Erythroblast (primary cell): ENCODE results near the gene TIMELESS.
"Not testable (repeated sequence)": the region's sequence is repeated elsewhere in the genome, so short reads cannot be mapped to it uniquely, and the experiment has no call there.

Experiments
- DNase-seq, 2 experiments: peaks; one replicate each; lab custom pipeline; 2025; lab: John Stamatoyannopoulos, UW
- GATA1 ChIP-seq: IDR thresholded peaks from 2 replicates; pipeline ENCODE4 v1.6.1; 2011; ENCODE audit warnings: low read depth, mild to moderate bottlenecking, control low read depth, low read length, moderate library complexity
- POLR2A ChIP-seq: IDR thresholded peaks from 2 replicates; pipeline ENCODE4 v1.6.1; 2011; ENCODE audit warnings: mild to moderate bottlenecking, low read length

Gene TIMELESS

GRCh38 chr12:56476972-56477432 is 27.8 kb upstream of the TIMELESS start:
- no peak for DNase-seq
- TF ChIP-seq GATA1 (no peak), POLR2A (no peak)

DNA sequence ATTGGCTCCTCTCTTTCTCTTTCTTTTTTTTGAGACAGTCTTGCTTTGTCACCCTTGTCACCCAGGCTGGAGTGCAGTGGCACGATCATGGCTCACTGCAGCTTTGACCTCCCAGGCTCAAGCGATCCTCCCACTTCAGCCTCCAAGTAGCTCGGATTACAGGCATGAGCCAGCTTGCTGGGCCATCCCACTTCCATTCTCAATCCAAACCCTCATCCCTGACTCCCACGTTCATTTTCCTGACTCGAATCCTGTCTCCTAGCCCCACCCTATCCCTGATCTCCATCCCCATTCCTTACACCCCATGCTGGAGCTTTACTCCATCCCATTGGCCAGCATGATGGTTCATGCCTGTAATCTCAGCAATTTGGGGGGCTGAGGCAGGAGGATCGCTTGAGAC is 26.9 kb upstream of the TIMELESS start:
- no peak for TF ChIP-seq POLR2A
- TF ChIP-seq GATA1, result no peak
- no peak for DNase-seq

DNA sequence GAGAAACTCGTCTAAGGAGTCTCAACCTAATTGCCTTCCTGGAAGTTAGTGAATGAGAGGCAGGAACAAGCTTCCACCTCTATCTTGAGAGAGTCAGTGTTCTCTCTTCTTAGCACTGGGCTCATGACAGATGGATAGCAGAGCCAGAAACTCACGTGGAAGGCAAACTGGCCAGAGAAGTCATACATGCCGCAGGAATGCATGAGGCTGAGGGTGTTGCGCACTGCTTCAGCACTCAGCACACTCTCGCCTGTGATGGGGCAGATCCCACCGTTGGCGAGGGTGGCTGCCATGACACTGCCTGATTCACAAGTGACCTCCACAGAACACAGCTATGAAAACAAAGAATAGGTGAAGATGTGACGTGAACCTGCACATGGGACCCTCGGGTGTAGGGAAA is 25.2 kb upstream of the TIMELESS start:
- DNase-seq, result no peak
- TF ChIP-seq POLR2A (no peak), GATA1 (no peak)

GRCh38 chr12:56469007-56469930 is 20.0 kb upstream of the TIMELESS start:
- DNase-seq, result peak; percentile 46 to 63
- no peak for TF ChIP-seq GATA1
- TF ChIP-seq POLR2A, result peak; percentile 14

GRCh38 chr12:56468216-56469006 is 19.2 kb upstream of the TIMELESS start, which contains the start of gene SPRYD4:
TSS of gene SPRYD4 (plus strand) at chr12:56468578. CDS start at chr12:56468592, 14 bp downstream.
- TF ChIP-seq GATA1, result no peak
- TF ChIP-seq POLR2A, result peak; percentile 95
- peak; percentile 97 to 98 for DNase-seq

GRCh38 chr12:56462565-56462964 is 13.3 kb upstream of the TIMELESS start:
- TF ChIP-seq POLR2A, result no peak
- TF ChIP-seq GATA1, result no peak
- DNase-seq, result no peak

DNA sequence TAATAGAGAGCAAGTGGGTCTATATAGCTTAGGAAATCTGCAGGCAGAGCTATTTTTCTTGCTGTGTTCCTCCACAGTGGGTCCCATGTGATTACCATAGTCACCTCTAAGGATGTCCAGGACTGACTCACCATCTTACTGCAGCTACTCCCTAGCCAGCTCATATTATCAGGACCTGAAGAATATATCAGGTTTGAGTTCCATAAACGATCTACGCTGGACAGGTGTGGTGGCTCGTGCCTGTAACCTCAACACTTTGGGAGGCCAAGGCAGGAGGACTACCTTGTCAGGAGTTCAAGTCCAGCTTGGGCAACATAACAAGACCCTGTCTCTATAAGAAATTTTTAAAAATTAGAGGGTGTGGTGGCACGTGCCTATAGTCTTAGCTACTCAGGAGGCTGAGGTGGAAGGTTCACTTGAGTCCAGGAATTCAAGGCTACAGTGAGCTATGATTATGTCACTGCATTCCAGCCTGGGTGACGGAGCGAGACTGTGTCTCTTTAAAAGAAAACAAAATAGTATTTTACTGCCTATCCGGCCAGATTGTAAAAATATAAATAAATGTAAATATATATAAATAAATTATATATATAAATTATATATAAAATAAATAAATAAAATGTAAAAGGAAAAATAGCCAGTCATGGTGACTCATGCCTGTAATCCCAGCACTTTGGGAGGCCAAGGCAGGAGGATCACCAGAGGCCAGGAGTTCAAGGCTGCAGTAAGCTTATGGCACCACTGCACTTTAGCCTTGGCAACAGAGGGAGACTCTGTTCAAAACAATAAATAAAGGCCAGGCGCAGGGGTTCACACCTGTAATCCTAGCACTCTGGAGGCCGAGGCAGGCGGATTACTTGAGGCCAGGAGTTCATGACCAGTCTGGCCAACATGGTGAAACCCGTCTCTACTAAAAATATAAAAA is 12.3 kb upstream of the TIMELESS start:
- DNase-seq, result peak in 1 of 2 experiments; percentile 9

DNA sequence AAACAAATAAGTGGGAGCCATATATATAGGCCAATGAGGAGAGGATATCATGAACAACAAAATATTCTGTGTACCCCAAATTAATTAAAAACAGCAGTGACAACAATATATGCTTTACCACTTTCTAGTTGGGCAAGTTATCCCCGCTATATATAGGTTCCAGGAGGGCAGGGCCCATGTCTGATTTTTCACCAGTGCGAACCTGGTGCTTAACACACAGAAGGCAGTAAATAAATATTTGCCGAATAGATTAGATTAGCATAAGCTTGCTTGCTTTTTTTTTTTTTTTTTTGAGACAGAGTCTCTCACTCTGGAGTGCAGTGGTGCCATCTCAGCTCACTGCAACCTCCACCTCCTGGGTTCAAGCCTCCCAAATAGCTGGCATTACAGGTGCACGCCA is 8.6 kb upstream of the TIMELESS start:
- no peak for TF ChIP-seq POLR2A
- no peak for TF ChIP-seq GATA1
- DNase-seq, result no peak

More for the DNA sequence above, 12.3 kb upstream of the TIMELESS start:
- no peak for TF ChIP-seq POLR2A
- TF ChIP-seq GATA1, result no peak

- no peak for TF ChIP-seq POLR2A
- TF ChIP-seq GATA1, result no peak
- no peak for DNase-seq
Observed at GRCh38 chr12:56454557-56454956, 5.3 kb upstream of the TIMELESS start, which contains the start of gene MIP. TSS of gene MIP (minus strand) at chr12:56454657. CDS start at chr12:56454613, 44 bp downstream.

DNA sequence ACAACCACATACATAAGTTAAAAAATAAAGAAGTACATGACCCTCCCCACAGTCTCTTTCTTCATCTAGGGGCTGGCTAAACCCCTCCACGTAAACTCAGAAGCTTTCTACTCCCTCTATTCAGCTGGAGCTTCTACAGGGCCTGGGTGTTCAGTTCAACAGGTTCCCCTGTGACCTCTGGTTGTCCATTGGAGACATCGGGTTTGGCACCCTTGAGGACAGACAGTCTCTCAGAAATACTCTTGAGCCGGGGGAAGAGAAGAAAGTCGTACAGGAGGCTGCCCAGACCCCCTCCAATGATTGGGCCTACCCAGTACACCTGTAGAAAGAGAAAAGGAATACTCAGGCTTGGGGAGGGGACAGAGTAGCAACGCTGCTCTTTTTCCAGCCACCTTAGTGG is 1.9 kb upstream of the TIMELESS start:
- TF ChIP-seq POLR2A (no peak), GATA1 (no peak)
- no peak for DNase-seq

- DNase-seq, result no peak
- TF ChIP-seq POLR2A, result no peak
- no peak for TF ChIP-seq GATA1
Observed at GRCh38 chr12:56450241-56450640, 1.0 kb upstream of the TIMELESS start.

- no peak for TF ChIP-seq POLR2A
- TF ChIP-seq GATA1, result no peak
Observed at GRCh38 chr12:56449622-56449984, 377 bp upstream of the TIMELESS start.

DNA sequence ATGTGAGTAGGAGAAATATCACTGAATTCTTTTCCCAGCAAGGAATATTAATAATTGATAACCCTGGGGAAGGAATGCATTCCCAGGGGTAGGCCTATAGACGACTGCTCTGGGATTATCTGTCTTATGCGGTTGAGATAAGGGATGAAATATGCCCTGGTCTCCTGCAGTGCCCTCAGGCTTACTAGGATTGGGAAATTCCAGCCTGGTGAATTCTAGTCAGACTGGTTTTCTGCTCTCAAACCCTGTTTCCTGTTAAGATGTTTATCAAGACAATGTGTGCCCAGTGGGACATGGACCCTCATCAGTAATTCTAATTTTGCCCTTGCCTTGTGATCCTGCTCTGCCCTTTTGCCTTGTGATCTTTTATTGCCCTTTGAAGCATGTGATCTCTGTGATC is 6.0 kb downstream of the TIMELESS start:
- DNase-seq, result not testable (repeated sequence)

More at GRCh38 chr12:56449622-56449984, 377 bp upstream of the TIMELESS start:
- no peak for DNase-seq
